HG03439 (cell line): ENCODE data around the gene FAM151B.

Experiments used
- ATAC-seq: cut with Tn5 transposase; IDR thresholded peaks from one replicate; pipeline ENCODE4 v1.9.1; 2021; ENCODE audit warnings: mild to moderate bottlenecking, moderate library complexity; ENCODE audit not compliant: unreplicated experiment

FAM151B gene

DNA sequence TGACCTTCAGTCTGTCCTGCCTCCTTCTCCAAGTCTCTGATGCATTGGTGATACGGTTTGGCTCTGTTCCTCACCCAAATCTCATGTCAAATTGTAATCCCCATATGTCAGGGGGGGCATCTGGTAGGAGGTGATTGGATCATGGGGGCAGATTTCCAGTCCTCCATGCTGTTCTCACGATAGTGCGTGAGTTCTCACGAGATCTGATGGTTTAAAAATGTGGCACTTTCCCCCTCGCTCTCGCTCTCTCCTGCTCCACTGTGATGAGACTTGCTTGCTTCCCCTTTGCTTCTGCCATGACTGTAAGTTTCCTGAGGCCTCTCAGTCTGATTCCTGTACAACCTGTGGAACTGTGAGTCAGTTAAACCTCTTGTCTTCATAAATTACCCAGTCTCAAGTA is 96.9 kb downstream of the FAM151B start:
- ATAC-seq = no peak

DNA sequence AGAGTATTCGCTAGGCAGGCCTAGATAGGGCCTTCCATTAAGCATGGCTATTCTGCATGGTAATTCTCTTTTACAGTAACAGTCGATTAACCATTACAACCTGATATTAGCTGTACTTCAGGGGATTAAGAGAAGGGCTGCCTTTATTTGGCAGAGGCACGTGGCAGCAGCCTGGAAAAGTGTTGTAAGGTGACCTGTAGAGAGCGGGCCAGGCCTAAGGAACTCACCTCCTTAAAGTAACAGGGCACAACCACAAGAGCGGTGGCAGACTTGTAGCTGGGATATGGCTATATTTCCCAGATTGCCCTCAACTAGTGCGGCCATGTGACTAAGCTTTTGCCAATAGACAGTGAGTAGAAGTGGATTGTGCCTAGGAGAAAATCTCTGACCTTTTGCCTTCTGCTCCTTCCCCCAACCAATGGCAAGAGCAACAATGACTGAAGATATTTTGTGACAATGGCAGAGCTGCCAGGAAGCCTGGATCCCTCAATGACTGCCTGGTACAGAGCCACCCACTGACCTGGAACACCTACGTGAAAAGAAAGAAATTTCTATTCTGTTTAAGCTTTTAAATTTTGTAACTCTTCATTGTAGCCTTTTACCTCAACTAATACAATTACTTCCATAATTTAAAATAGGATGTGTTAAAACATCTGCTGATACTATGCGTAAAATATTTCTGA is 101.1 kb downstream of the FAM151B start:
- ATAC-seq = no peak

DNA sequence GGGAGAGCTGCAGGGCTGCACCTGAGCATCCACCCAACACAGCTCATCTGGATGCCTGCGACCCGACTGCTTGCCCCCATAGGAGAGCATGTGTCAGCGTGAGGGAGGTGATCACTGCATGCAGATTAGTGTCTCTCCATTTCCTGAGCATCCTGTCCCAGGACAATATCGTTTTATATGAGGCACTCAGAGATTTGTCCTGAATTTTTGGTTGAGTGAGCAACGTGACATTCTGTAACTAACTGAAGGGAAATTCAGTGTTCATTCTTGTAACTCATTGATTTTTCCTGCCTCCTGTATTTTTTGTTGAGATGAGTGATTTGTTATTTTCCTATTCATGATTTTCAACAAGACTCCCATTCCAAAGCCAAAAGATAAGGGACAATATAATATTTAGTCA is 102.9 kb downstream of the FAM151B start:
- no peak for ATAC-seq

DNA sequence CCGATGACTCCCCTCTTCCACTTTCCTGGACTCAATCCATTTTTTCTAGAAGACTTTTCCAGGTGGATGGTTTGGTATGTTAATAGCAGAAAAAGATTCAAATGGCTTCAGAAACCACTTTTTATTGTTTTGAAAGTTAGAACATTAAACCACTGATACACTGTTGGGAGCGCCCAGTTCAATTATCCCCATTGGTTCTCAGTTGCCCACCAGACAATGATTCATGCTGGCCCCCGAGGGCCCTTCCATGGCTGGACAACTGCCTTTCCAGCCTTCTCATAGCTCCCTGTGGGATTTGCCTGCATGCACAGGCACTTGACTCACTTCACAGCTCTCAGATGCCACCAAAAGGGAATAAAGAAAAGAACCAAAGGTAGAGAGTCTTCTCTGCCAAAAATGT is 103.5 kb downstream of the FAM151B start:
- ATAC-seq = no peak

DNA sequence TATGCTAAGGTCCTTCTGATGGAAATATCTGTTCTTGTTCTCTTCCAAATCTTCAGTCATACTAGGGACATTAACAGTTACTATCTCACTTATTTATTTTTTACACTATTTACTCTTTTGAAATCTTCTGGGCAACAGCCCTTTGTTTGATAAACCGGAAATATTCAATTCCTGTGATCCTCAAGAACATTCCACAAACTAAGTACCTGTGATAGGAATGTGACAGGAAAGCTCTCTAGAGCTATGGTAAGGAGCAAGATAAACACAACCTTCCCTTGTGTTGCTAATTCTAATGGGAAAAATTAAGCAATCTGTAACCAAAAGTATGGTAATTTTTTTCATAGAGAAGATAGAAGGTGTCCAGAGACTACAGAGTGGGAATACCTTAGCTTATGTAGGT is 104.2 kb downstream of the FAM151B start:
- no peak for ATAC-seq
